GM18907 (cell line): Measurements from ENCODE around the gene SOX5.
A peak's percentile ranks its signal among the peaks of the same experiment; 100 is the strongest.
"Not testable (repeated sequence)": the region's sequence is repeated elsewhere in the genome, so short reads cannot be mapped to it uniquely, and the experiment has no call there.

Experiments
- ATAC-seq: cut with Tn5 transposase; IDR thresholded peaks from one replicate; pipeline ENCODE4 v1.9.1; 2021; ENCODE audit warnings: mild to moderate bottlenecking, moderate library complexity; ENCODE audit not compliant: unreplicated experiment

Gene SOX5

GRCh38 chr12:23911574-23911973 is 37.9 kb downstream of the SOX5 start:
- no peak for ATAC-seq

GRCh38 chr12:23909551-23909950 is 39.9 kb downstream of the SOX5 start:
- no peak for ATAC-seq

- no peak for ATAC-seq
These were observed 43.1 kb downstream of the SOX5 start for GRCh38 chr12:23906329-23906728.

GRCh38 chr12:23899434-23899833 is 50.0 kb downstream of the SOX5 start:
- ATAC-seq = no peak

DNA sequence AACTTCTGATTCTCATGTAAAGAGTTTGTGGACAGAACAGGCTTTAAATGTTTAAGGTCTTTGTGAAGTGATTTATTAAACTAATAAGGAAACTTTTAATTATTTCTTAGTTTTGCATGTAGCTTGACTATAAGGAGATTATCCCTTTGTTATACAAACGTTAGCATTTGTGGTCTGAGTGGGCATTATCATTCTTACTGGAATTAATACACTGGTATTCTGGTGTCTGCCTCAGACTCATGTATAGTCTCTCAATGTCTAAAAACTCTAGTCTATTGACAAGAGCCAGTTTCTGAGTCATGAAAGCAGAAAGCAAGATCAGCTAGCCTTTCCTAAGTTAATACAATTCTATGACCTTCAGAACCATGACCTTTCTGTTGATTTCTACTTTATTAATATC is 51.3 kb downstream of the SOX5 start:
- no peak for ATAC-seq

GRCh38 chr12:23895792-23896218 is 53.7 kb downstream of the SOX5 start:
- no peak for ATAC-seq

- no peak for ATAC-seq
These were observed 55.9 kb downstream of the SOX5 start for GRCh38 chr12:23893611-23894010.

- peak; percentile 65 for ATAC-seq
These were observed 58.4 kb downstream of the SOX5 start for GRCh38 chr12:23891115-23891514.

GRCh38 chr12:23889069-23889440 is 60.4 kb downstream of the SOX5 start:
- no peak for ATAC-seq

DNA sequence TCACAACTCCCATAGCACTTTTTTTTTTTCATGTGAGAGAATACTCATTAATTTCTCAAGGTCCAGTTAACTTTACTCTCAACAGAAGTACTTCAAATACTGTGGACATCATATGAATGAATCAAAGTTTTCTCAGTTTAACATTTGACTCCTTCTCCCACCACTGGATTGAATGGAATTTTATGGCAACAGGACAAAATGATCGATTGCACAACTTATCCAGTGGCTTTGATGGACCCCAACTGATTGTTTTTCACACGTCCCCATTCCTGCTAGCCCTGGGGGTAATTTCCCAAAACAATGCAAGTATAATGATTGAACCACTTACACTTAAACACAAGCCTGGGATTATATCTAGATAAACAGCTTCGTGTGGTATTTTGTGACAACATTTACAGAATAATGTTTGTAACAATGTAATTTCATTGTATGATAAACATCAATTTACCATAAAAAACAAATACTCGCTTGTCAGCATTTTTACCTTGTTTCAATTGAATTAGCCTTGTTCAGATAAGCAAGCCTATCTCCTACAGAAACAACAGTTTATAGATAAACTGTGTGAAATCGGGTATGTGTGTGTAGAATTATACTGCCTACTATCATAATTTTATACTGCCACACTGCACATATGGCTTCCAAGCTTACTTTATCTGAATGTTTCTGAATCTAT is 60.9 kb downstream of the SOX5 start:
- ATAC-seq = no peak

DNA sequence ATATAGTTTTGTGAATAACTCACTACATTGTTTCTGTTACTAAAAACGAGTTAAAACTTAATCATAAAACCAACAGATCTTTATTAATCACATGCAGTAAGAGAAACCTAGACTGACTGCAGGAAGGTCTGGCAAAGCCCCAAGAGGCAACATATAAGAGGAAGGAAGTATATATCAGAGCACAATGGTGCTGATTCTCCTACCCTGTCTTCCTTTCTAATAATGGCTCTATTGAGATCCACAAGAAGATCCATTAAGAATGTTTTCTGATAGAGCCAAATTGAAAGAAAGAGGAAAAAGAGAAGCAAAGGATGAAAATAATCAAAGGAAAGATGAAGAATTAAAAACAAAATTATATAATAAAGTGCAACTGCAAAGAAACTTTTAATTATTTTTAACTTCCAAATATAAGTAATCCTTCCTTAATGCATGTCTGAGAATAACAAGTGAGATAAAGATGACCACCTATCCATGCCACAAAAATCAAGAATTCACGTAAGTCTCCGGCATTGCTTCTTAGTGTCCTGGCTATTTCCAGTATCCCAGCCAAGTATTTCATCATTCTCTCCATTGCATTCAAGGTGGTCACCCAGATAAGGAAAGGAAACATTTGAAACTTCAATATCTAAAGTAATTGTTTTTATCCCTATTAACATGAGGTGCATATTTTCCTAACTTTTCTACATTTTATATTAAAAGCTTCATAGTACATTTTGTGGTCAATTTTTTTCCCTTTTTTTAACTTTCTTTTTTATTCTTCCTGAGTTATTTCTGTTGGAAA is 62.2 kb downstream of the SOX5 start:
- ATAC-seq = no peak

DNA sequence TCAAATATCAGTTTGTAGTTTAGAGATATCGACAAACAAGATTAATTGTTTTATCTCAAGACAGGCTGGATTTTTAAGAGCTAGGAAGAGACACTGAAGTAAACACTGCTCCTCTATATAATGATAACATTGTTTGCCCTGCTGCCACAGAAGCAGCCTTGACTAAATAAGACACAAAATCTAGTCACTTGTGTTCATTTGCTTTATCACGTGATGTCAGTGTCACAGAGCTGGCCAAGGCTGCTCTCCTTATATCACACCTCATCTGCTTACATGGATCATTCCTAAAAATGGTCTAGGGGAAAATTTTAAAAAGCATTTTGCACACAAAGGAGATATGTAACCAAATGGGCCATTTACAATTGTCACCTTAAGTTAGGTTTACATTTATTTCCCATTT is 64.1 kb downstream of the SOX5 start:
- ATAC-seq = no peak

GRCh38 chr12:23884909-23885308 is 64.6 kb downstream of the SOX5 start:
- ATAC-seq = no peak

DNA sequence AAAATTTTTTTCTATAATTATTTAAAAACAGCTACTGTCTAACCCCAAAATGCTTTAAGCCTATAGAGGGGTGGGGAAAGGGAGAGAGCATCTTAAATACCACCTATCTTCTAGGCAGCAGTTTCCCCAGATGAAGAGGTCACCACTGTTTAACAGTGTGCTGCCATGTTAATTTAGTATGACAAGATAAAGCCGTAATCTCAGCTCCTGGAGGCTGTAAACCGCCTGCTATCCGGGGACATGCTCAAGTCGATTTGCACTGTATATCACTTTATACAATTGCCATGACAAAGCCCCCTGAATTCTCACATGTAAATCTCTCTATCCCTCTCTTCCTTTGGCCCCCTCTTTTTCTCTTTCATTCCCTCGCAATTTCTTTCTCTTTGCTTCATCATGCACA is 68.5 kb downstream of the SOX5 start:
- ATAC-seq = no peak

- not testable (repeated sequence) for ATAC-seq
These were observed 72.9 kb downstream of the SOX5 start for GRCh38 chr12:23876618-23877017.

DNA sequence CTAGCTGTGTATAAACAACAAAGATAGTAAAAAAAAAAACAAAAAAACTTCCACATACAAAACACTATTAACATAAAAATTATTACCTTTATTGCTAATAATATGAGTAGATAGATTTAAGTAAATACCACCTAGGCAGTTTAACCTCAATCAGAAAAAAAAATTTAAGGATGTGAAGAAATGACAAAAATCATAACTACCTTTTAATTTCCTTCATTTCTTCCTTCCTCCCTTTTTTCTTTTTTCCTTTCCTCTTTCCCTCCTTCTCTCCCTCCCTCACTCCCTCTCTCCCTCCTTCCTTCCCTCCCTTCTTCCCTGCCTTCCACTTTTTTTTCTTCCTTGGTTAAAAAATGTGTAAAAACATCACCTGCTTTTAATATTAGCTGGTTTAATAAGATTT is 81.7 kb downstream of the SOX5 start:
- no peak for ATAC-seq

DNA sequence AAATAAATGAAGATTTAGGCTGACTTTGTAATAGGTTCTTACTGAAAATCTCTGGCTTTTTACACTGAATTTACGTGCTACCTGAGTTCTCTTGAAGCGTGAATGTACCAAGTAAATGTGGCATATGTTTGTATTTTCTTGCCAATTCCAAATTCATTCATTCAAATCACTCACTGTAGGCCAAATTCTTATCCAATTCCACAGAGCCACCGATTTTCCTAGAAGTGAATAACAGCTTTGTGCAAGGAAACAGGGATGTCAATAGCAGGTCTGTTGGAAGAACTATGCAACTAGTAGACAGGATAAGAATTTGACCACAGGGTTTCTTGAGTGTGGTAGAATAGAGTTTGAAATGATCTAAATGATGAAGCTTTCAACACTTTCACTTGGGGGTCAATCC is 86.8 kb downstream of the SOX5 start:
- no peak for ATAC-seq

GRCh38 chr12:23860019-23860418 is 89.5 kb downstream of the SOX5 start:
- ATAC-seq = no peak

DNA sequence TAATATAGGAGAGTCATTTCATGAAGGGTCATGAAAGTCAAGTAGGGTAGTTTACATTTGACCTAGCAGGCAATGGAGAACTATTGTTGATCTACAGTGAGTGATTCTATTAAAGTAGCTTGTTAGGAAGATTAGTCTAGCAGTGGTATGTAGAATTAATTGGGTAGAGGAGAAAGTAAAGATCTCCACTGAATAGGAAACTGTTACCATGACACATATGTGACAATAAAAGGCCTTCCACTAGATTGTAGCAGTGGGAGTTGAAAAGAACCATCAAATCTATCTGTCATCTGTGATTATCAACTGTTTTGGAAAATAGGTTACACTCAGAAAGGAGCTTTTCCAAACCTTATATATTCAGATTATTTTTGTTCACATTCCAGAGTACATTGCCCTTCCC is 92.3 kb downstream of the SOX5 start:
- no peak for ATAC-seq

DNA sequence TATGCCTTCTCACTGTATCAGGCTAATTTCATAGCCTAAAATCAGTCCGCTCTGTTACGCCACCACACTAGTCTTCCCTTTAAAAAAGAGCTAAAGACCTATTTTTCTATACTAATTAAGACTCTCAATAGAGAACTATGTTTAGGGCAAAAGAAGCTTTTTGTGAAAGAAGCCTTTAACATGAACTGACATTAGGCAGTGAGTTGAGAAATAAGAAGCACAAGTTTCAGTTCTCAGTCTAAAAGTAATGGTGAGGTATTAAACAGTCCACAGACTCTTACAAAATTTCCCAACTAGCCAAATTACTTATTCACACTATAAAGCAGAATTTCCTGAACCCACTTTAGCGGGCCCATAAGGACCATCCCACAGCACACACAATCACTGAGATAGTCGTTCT is 93.7 kb downstream of the SOX5 start:
- ATAC-seq = peak; percentile 69

- ATAC-seq = no peak
These were observed 94.9 kb downstream of the SOX5 start for GRCh38 chr12:23854598-23854997.

DNA sequence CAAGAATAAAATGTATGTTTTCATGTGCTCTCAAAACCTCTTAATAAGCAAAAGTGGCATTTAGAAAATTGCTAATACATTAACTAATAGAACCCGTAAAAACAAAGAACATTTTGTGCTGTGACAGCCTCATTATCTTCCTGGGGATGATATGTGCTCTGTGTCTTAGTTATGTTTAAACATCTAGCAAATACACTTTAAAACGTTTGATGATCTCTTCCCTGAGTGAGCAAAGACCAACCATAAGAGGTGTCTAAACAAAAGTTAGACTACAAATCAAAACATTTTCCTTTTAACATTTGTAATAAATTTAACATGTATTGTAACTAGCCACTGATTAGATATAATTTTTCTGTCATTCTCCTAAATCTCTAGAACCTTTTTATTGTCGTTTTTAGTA is 95.8 kb downstream of the SOX5 start:
- ATAC-seq = no peak

- no peak for ATAC-seq
These were observed 97.9 kb downstream of the SOX5 start for GRCh38 chr12:23851602-23852001.
